Pancreas (tissue), 10 donors: ENCODE measurements around the gene ARL3. TPM values are rescaled to one million over a fixed set of nuclear protein-coding genes. Genes with fewer than 3 reads are reported as not detected.

ENCODE experiments used
- ATAC-seq, 4 donors: fragments of 200-7000 bp; cut with Tn5 transposase; one replicate each; pipeline versions ENCODE4 v1.8.0 to v1.9.1; 2020; ENCODE audit warnings: mild to moderate bottlenecking in 4 of 4, moderate library complexity in 4 of 4
- DNase-seq, 6 donors: peaks; one replicate each; pipeline ENCODE4 v3.0.0-alpha.2; 2020
- FAIRE-seq: peaks from 2 replicates; lab custom pipeline; 2012; peaks lifted over from hg19 to GRCh38; lab: Jason Lieb, UNC
- H3K27ac ChIP-seq, 4 donors: fragments of 200-600 bp; sonication (generic); 1 replicate in 3 of 4; 2 replicates in 1 of 4; pipeline versions ENCODE4 v1.5.0 to v1.8.0; 2020
- H3K27me3 ChIP-seq, 4 donors: fragments of 200-600 bp; one replicate each; pipeline ENCODE4 v1.8.0; 2021
- H3K36me3 ChIP-seq, 3 donors: fragments of 200-600 bp; sonication (generic) in 1 of 3; one replicate each; pipeline versions ENCODE4 v1.5.0 to v1.8.0; 2020 to 2021
- H3K4me1 ChIP-seq, 3 donors: fragments of 200-600 bp; one replicate each; pipeline ENCODE4 v1.8.0; 2021
- H3K4me3 ChIP-seq, 4 donors: fragments of 200-600 bp; sonication (generic) in 2 of 4; one replicate each; pipeline versions ENCODE4 v1.5.0 to v1.8.0; 2020 to 2021
- H3K9me3 ChIP-seq, 4 donors: fragments of 200-600 bp; one replicate each; pipeline ENCODE4 v1.8.0; 2021
- WGBS, 2 donors: extraction: QIAGEN DNeasy Blood & Tissue Kit; methylation state at CpG; one replicate each; pipeline ENCODE4 v1.1.7; 2013; 5-methylcytosine and 5-hydroxymethylcytosine counted together
- intact Hi-C, 3 donors: fragments of 100-400 bp; cut with DNase I; formaldehyde crosslinking; loops; one replicate each; pipeline versions ENCODE4 v1.11.1 to v1.14.2; 2022
- polyA plus RNA-seq, 2 donors: library from polyadenylated mRNA; stranded (reverse); fragments of 200-250 nt; gene quantifications; one replicate each; pipeline ENCODE4 v1.2.3, GENCODE V29; 2013
- total RNA-seq, 6 donors: library from RNA; stranded (reverse); fragmentation: NEBNext Ultra II Directional in 4 of 6; extraction: Animal tissue kit (Norgen Biotek cat#: 25700) in 4 of 6; gene quantifications; one replicate each; pipeline versions ENCODE4 v1.2.1 to v1.2.4, GENCODE V29; 2021 to 2023
- TF ChIP-seq, protein P1 (sequence below), 4 donors: fragments of 200-600 bp; sonication (generic) in 3 of 4; IDR thresholded peaks; one replicate each; pipeline versions ENCODE4 v1.5.0 to v1.8.0; 2021; ENCODE audit warnings: antibody characterized with exemption in 4 of 4
- donor health status: healthy with polysubstance abuse.
- donor health status: DM: no; HTN: no; CAD: no; lungs with moderate emphysema.
- donor health status: DM: no; HTN: no; CAD: no.
- donor health status: control.
- donor health status: control.
- donor health status: Bipolar disorder and iron deficiency.
- donor health status: DM: yes; HTN: yes; CAD: no.
- donor health status: DM: no; HTN: no; CAD: no.
- donor health status: DM: no; HTN: no; CAD: no.
- donor health status: DM: yes; HTN: yes; CAD: no.

The ARL3 gene
- total and polyA plus RNA-seq, 8 donors, result 2.4 to 8.0 (median 3.1) TPM

DNA sequence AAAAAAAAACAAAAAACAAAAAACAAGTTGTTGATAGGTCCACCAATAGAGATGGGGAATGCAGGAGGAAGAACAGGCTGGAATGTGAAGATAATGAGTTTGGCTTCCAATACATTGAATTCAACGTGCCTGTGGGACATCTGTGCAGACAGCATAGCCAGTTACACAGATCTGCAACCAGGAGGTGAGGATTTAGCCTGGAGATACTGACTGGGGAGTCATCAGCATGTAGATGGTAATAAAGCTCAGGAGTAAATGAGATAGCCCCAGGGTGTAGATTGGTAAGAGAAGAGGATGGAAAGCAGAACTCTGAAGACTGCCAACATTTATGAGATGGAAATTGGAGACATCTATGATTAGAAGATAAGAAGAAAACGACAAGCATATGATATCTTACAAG lies 74.7 kb downstream of the ARL3 start:
- FAIRE-seq (no peak), DNase-seq (no peak), ATAC-seq (no peak)
- TF ChIP-seq, protein P1, sequence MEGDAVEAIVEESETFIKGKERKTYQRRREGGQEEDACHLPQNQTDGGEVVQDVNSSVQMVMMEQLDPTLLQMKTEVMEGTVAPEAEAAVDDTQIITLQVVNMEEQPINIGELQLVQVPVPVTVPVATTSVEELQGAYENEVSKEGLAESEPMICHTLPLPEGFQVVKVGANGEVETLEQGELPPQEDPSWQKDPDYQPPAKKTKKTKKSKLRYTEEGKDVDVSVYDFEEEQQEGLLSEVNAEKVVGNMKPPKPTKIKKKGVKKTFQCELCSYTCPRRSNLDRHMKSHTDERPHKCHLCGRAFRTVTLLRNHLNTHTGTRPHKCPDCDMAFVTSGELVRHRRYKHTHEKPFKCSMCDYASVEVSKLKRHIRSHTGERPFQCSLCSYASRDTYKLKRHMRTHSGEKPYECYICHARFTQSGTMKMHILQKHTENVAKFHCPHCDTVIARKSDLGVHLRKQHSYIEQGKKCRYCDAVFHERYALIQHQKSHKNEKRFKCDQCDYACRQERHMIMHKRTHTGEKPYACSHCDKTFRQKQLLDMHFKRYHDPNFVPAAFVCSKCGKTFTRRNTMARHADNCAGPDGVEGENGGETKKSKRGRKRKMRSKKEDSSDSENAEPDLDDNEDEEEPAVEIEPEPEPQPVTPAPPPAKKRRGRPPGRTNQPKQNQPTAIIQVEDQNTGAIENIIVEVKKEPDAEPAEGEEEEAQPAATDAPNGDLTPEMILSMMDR (IDR thresholded peaks at IDR 0.05), result no peak
- Histone ChIP-seq H3K4me1 (peaks cover 4 to 11% (median 6%) of the 10 kb centered on the region in 3 donors), H3K27ac (no peak overlapping the region), H3K36me3 (no peaks in the 10 kb centered on the region), H3K27me3 (no peaks in the 10 kb centered on the region), H3K9me3 (no peaks in the 10 kb centered on the region), H3K4me3 (no peak overlapping the region)
- 13 to 22% methylated on average over 2 of the region's 2 CpGs for WGBS, 2 donors
- intact Hi-C loops, result no loop called here

DNA sequence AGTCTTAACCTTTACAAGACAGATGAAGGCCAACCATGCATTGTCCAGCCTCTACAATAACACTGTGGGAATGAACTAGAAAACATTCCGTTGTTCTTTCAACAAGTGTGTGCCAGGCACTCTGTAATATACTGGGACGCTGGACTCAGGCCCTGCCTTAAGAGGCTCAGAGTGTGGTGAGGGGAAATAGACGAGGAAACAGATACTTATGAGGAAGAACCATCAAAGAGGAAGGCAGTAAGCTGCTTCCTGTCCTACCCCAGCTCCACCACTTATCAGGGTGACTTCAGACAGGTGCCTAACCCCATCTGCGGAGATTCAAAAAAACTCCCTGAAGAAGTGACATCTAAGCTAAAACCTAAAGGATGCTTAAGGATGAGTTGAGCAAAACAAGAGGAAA lies 78.8 kb downstream of the ARL3 start:
- Histone ChIP-seq H3K36me3 (peaks cover 0 to 3% (median 0%) of the 10 kb centered on the region in 3 donors), H3K4me3 (no peak overlapping the region)
- 57 to 66% methylated on average over 4 of the region's 4 CpGs for WGBS, 2 donors

DNA sequence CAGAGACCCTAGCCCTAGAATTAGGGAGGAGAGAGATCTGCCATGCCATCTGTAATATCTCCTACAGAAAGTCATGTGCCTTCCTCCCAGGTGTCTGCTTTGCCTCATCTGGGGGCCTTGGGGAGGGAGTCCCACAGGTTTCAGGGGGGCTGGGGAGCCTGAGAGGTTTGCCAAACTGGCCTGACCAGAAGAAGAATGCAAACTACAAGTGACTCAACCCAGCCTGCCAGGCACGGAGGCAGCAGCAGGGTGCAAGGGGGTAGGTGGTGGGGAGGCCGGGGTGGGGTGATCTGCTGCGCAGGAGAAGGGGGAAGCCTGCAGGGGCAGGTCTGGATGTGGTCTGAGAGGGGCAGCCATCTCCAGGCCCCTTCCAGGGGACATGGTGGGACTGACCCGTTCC lies 79.5 kb downstream of the ARL3 start:
- Histone ChIP-seq H3K4me3 (no peak overlapping the region), H3K27ac (no peak overlapping the region), H3K4me1 (no peaks in the 10 kb centered on the region), H3K36me3 (peaks cover 0 to 9% (median 0%) of the 10 kb centered on the region in 3 donors), H3K27me3 (no peaks in the 10 kb centered on the region), H3K9me3 (no peaks in the 10 kb centered on the region)
- ATAC-seq (peak in 1 of 4 donors; percentile 28), DNase-seq (no peak), FAIRE-seq (no peak)
- intact Hi-C loops, result no loop called here
- TF ChIP-seq, protein P1 (IDR thresholded peaks at IDR 0.05), result no peak
- 49 to 53% methylated on average over 4 of the region's 4 CpGs for WGBS, 2 donors

More for the DNA sequence above, 78.8 kb downstream of the ARL3 start:
- no peaks in the 10 kb centered on the region for H3K9me3 ChIP-seq
- TF ChIP-seq, protein P1 (IDR thresholded peaks at IDR 0.05), result no peak
- H3K4me1 ChIP-seq, result no peaks in the 10 kb centered on the region
- H3K27me3 ChIP-seq, result no peaks in the 10 kb centered on the region
- FAIRE-seq, result no peak
- intact Hi-C loops, result no loop called here
- no peak for DNase-seq
- no peak for ATAC-seq
- no peak overlapping the region for H3K27ac ChIP-seq

DNA sequence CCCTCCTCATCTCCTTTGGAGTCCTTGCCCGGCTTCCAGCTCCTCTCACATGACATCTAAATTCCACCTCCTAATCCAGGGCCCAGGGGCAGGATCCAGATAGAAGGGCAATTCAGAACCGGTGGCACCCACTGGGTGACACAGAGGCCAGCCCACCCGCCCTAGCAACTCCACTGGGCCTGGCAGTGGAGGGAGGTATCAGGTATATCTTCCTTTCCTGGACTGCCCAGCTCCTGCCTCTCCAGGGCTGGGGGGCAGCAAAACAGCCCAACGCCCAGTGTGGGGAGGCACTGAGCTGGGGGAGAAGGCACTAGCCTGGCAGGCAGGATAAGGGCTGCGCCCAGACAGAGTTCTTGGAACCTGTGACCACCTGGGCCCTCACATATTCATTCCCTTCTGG lies 80.3 kb downstream of the ARL3 start:
- FAIRE-seq (no peak), DNase-seq (no peak), ATAC-seq (no peak)
- TF ChIP-seq, protein P1 (IDR thresholded peaks at IDR 0.05), result no peak
- no peaks in the 10 kb centered on the region for H3K9me3 ChIP-seq
- H3K4me1 ChIP-seq, result no peaks in the 10 kb centered on the region
- intact Hi-C loops, result no loop called here
- 82 to 83% methylated on average over 5 of the region's 5 CpGs for WGBS, 2 donors
- no peak overlapping the region for H3K4me3 ChIP-seq
- peaks cover 0 to 9% (median 0%) of the 10 kb centered on the region in 3 donors for H3K36me3 ChIP-seq
- no peak overlapping the region for H3K27ac ChIP-seq
- no peaks in the 10 kb centered on the region for H3K27me3 ChIP-seq

DNA sequence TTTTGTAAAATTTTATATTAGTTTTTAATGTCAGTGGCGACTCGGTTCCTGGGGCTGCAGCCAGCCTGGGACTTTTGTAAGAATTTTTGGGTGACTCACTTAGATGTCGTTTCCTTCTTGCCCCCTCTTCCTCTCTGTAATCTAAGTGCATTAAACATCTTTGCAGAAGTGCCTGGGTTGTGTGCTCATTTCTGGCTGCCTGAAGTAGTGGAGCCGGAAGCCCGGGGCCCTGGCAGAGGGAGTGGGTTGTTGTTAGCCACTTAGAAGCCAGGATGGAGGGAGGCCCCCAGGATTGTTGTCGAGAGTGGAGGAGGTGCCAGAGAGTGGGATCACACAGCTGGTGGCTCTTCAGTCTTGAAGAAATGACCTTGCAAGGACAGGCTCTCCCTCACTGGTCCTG lies 80.9 kb downstream of the ARL3 start:
- FAIRE-seq (no peak), ATAC-seq (peak in 2 of 4 donors; percentile 17), DNase-seq (no peak)
- TF ChIP-seq, protein P1 (IDR thresholded peaks at IDR 0.05), result no peak
- intact Hi-C loops, result no loop called here
- no peak overlapping the region for H3K4me3 ChIP-seq
- no peaks in the 10 kb centered on the region for H3K9me3 ChIP-seq
- 66 to 67% methylated on average over 6 of the region's 6 CpGs for WGBS, 2 donors
- no peak overlapping the region for H3K27ac ChIP-seq
- H3K36me3 ChIP-seq, result peaks cover 0 to 9% (median 0%) of the 10 kb centered on the region in 3 donors
- H3K27me3 ChIP-seq, result no peaks in the 10 kb centered on the region
- no peaks in the 10 kb centered on the region for H3K4me1 ChIP-seq
